Activated B cell treated with CpG ODN at 0.5 μM for 24 hours (primary cell): ENCODE measurements around the gene RNF145. TPM values are rescaled to one million over a fixed set of nuclear protein-coding genes. Genes with fewer than 3 reads are reported as not detected.

Experiments used
- ATAC-seq: fragments of 200-7000 bp; cut with Tn5 transposase; one replicate; pipeline ENCODE4 v1.10.0; 2021; ENCODE audit warnings: low read depth, mild to moderate bottlenecking, moderate library complexity
- CTCF ChIA-PET: fragments of 350-600 bp; sonication (Branson Sonifier 250); formaldehyde crosslinking; loops from one replicate; lab custom pipeline; 2021; ENCODE audit warnings: antibody characterized with exemption; lab: Charles Lee
- POLR2A ChIA-PET: fragments of 350-600 bp; sonication (Branson Sonifier 250); formaldehyde crosslinking; loops from one replicate; lab custom pipeline; 2021; ENCODE audit warnings: antibody characterized with exemption; lab: Charles Lee
- DNase-seq: peaks from one replicate; pipeline ENCODE4 v3.0.0; 2022
- H3K27ac Mint-ChIP-seq: one replicate; pipeline ENCODE4 v1.8.0; 2020; ENCODE audit warnings: mixed read lengths
- H3K27me3 Mint-ChIP-seq: one replicate; pipeline ENCODE4 v1.8.0; 2021; ENCODE audit warnings: mixed read lengths
- H3K36me3 Mint-ChIP-seq: one replicate; pipeline ENCODE4 v1.8.0; 2021; ENCODE audit warnings: low read depth, mixed read lengths
- H3K4me1 Mint-ChIP-seq: one replicate; pipeline ENCODE4 v1.8.0; 2021; ENCODE audit warnings: mixed read lengths
- H3K4me3 Mint-ChIP-seq: one replicate; pipeline ENCODE4 v1.8.0; 2020; ENCODE audit warnings: mild to moderate bottlenecking, mixed read lengths
- H3K9me3 Mint-ChIP-seq: one replicate; pipeline ENCODE4 v1.8.0; 2020; ENCODE audit warnings: mixed read lengths
- CTCF ChIP-seq: fragments of 200-600 bp; IDR thresholded peaks from one replicate; pipeline ENCODE4 v1.8.0; 2022; ENCODE audit warnings: antibody characterized with exemption, mild to moderate bottlenecking
- intact Hi-C: fragments of 100-400 bp; cut with micrococcal nuclease; formaldehyde crosslinking; loops from one replicate; pipeline ENCODE4 v1.15.1; 2024
- total RNA-seq: library from RNA; stranded (reverse); gene quantifications from 2 replicates; pipeline ENCODE4 v1.2.3, GENCODE V29; 2022

Gene RNF145
- total RNA-seq, 1 donor from 2014 or later, result 66.1 TPM

- no peak for TF ChIP-seq CTCF
- H3K9me3 Mint-ChIP-seq, result no peaks in the 10 kb centered on the region
- ChIA-PET CTCF (interaction anchor here (1.5 kb wide), 1 partner anchor 1061 kb away, joined by 5 read pairs; no protein-coding TSS in a partner anchor), POLR2A (interaction anchor here (0.7 kb wide), 1 partner anchor 1060 kb away, joined by 4 read pairs; no protein-coding TSS in a partner anchor)
- H3K27me3 Mint-ChIP-seq, result peaks cover 6% of the 10 kb centered on the region
- no peaks in the 10 kb centered on the region for H3K4me1 Mint-ChIP-seq
- H3K4me3 Mint-ChIP-seq, result no peak overlapping the region
- DNase-seq (no peak), ATAC-seq (no peak)
- H3K27ac Mint-ChIP-seq, result no peak overlapping the region
- no peaks in the 10 kb centered on the region for H3K36me3 Mint-ChIP-seq
- intact Hi-C loops, result no loop called here
These were observed 73.3 kb downstream of the RNF145 start for GRCh38 chr5:159135896-159136531.

- no peak for DNase-seq
- ChIA-PET CTCF (interaction anchor here (0.8 to 3.7 kb wide), 19 partner anchors 11 to 1373 kb away, joined by 3 to 47 read pairs (median 6); no protein-coding TSS in a partner anchor), POLR2A (interaction anchor here (1.2 to 1.8 kb wide), 3 partner anchors 438 to 1058 kb away, joined by 3 to 6 read pairs (median 3); no protein-coding TSS in a partner anchor)
- Mint-ChIP-seq H3K27me3 (no peaks in the 10 kb centered on the region), H3K36me3 (no peaks in the 10 kb centered on the region), H3K4me1 (no peaks in the 10 kb centered on the region), H3K9me3 (no peaks in the 10 kb centered on the region), H3K4me3 (no peak overlapping the region), H3K27ac (no peak overlapping the region)
- intact Hi-C loops, result loop anchor here (1.0 to 2.0 kb wide), 10 partner anchors 26 to 1371 kb away; no protein-coding TSS in a partner anchor
- ATAC-seq, result peak; percentile 50
- peak; percentile 82 for TF ChIP-seq CTCF
These were observed 76.2 kb downstream of the RNF145 start for GRCh38 chr5:159133041-159133741.

- intact Hi-C loops, result loop anchor here (1.0 to 2.0 kb wide), 10 partner anchors 26 to 1370 kb away; no protein-coding TSS in a partner anchor
- Mint-ChIP-seq H3K27ac (no peak overlapping the region), H3K4me1 (no peaks in the 10 kb centered on the region), H3K4me3 (no peak overlapping the region), H3K27me3 (no peaks in the 10 kb centered on the region), H3K9me3 (no peaks in the 10 kb centered on the region), H3K36me3 (no peaks in the 10 kb centered on the region)
- TF ChIP-seq CTCF, result no peak
- ChIA-PET POLR2A (interaction anchor here (1.2 to 1.8 kb wide), 3 partner anchors 437 to 1057 kb away, joined by 3 to 6 read pairs (median 3); no protein-coding TSS in a partner anchor), CTCF (interaction anchor here (0.6 to 3.7 kb wide), 22 partner anchors 11 to 1373 kb away, joined by 3 to 47 read pairs (median 6); no protein-coding TSS in a partner anchor)
- DNase-seq (no peak), ATAC-seq (no peak)
These were observed 76.8 kb downstream of the RNF145 start for GRCh38 chr5:159132429-159133040.

GRCh38 chr5:159131951-159132350 lies 77.4 kb downstream of the RNF145 start:
- no peaks in the 10 kb centered on the region for H3K4me1 Mint-ChIP-seq
- no peak overlapping the region for H3K27ac Mint-ChIP-seq
- no peak for ATAC-seq
- no peak for DNase-seq
- no peaks in the 10 kb centered on the region for H3K9me3 Mint-ChIP-seq
- no peak overlapping the region for H3K4me3 Mint-ChIP-seq
- H3K27me3 Mint-ChIP-seq, result no peaks in the 10 kb centered on the region
- ChIA-PET POLR2A (interaction anchor here (1.2 to 1.8 kb wide), 3 partner anchors 436 to 1056 kb away, joined by 3 to 6 read pairs (median 3); no protein-coding TSS in a partner anchor), CTCF (interaction anchor here (0.7 to 3.7 kb wide), 17 partner anchors 10 to 1372 kb away, joined by 3 to 47 read pairs (median 7); no protein-coding TSS in a partner anchor)
- no peak for TF ChIP-seq CTCF
- intact Hi-C loops, result loop anchor here (2.0 kb wide), 2 partner anchors 25 to 1117 kb away; no protein-coding TSS in a partner anchor
- H3K36me3 Mint-ChIP-seq, result no peaks in the 10 kb centered on the region
